Suprapubic skin (tissue), 4 donors: ENCODE results near the gene CLDN6. TPM values are rescaled to one million over a fixed set of nuclear protein-coding genes. Genes with fewer than 3 reads are reported as not detected.

ENCODE experiments used
- DNase-seq, 2 donors: peaks; one replicate each; pipeline ENCODE4 v3.0.0-alpha.2; 2019; ENCODE audit warnings: low spot score in 2 of 2
- H3K27ac ChIP-seq: fragments of 200-600 bp; sonication (generic); one replicate; pipeline ENCODE4 v1.5.1; 2019
- H3K27me3 ChIP-seq: fragments of 200-600 bp; sonication (generic); one replicate; pipeline ENCODE4 v1.5.1; 2019
- H3K36me3 ChIP-seq: fragments of 200-600 bp; sonication (generic); one replicate; pipeline ENCODE4 v1.5.1; 2019
- H3K4me1 ChIP-seq: fragments of 200-600 bp; sonication (generic); one replicate; pipeline ENCODE4 v1.5.1; 2019
- H3K4me3 ChIP-seq: fragments of 200-600 bp; sonication (generic); one replicate; pipeline ENCODE4 v1.5.1; 2019; ENCODE audit warnings: mild to moderate bottlenecking
- H3K9me3 ChIP-seq: fragments of 200-600 bp; sonication (generic); one replicate; pipeline ENCODE4 v1.5.1; 2019
- EP300 ChIP-seq: sonication (generic); formaldehyde crosslinking; IDR thresholded peaks from one replicate; pipeline ENCODE4 v1.6.1; 2017; ENCODE audit warnings: antibody characterized with exemption
- POLR2A ChIP-seq, 2 donors: fragments of 450-650 bp; IDR thresholded peaks; one replicate each; pipeline ENCODE4 v1.6.1; 2017; ENCODE audit warnings: antibody characterized with exemption in 2 of 2, mild to moderate bottlenecking in 2 of 2, moderate library complexity in 2 of 2
- POLR2AphosphoS5 ChIP-seq, 3 donors: sonication (generic); formaldehyde crosslinking; IDR thresholded peaks; one replicate each; pipeline ENCODE4 v1.6.1; 2017; ENCODE audit warnings: antibody characterized with exemption in 3 of 3
- WGBS: methylation state at CpG from one replicate; pipeline ENCODE4 v1.1.5; 2018; 5-methylcytosine and 5-hydroxymethylcytosine counted together
- total RNA-seq, 4 donors: library from RNA; depleted of rRNA; stranded (reverse); fragments of >200 nt; gene quantifications; one replicate each; pipeline ENCODE4 v1.1.0, GENCODE V29; 2016
- TF ChIP-seq, protein P1 (sequence below), 2 donors: fragments of 200-600 bp in 1 of 2; fragments of 450-650 bp in 1 of 2; sonication (generic) in 1 of 2; IDR thresholded peaks; one replicate each; pipeline ENCODE4 v1.5.1; 2016 to 2019; ENCODE audit warnings: antibody characterized with exemption in 2 of 2, mild to moderate bottlenecking in 1 of 2, moderate library complexity in 1 of 2

Gene CLDN6
- total RNA-seq, 4 donors from 2014 or later: not detected

DNA sequence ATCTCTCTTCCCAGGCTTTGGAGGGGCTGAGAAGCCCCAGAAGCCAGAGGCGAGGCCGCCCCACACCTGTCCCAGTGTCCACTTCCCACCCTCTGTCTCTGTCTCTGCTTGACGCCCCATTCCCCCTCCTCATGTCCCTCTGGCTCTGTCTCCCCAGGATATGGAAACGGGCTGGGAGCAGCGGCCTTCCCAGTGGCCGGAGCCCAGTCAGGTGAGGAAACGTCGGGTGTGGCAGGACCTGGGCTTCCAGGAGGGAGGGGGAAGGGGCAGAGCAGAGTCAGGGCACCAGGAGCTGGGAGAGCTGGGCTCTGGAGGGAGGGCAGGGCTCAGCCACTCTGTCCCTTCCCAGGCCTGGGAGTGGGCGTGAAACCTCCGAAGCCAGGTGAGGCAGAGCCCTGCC, 27.1 kb downstream of the CLDN6 start:
- TF ChIP-seq, protein P1, sequence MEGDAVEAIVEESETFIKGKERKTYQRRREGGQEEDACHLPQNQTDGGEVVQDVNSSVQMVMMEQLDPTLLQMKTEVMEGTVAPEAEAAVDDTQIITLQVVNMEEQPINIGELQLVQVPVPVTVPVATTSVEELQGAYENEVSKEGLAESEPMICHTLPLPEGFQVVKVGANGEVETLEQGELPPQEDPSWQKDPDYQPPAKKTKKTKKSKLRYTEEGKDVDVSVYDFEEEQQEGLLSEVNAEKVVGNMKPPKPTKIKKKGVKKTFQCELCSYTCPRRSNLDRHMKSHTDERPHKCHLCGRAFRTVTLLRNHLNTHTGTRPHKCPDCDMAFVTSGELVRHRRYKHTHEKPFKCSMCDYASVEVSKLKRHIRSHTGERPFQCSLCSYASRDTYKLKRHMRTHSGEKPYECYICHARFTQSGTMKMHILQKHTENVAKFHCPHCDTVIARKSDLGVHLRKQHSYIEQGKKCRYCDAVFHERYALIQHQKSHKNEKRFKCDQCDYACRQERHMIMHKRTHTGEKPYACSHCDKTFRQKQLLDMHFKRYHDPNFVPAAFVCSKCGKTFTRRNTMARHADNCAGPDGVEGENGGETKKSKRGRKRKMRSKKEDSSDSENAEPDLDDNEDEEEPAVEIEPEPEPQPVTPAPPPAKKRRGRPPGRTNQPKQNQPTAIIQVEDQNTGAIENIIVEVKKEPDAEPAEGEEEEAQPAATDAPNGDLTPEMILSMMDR (IDR thresholded peaks at IDR 0.05): no peak
- no peak for TF ChIP-seq POLR2A (IDR thresholded peaks at IDR 0.05)
- no peak for TF ChIP-seq EP300
- TF ChIP-seq POLR2AphosphoS5 (IDR thresholded peaks at IDR 0.05): no peak
- 42% methylated on average over 10 of the region's 10 CpGs for WGBS
- no peaks in the 10 kb centered on the region for H3K9me3 ChIP-seq
- H3K4me3 ChIP-seq: no peak overlapping the region
- no peaks in the 10 kb centered on the region for H3K36me3 ChIP-seq
- H3K27me3 ChIP-seq: peaks cover 37% of the 10 kb centered on the region
- no peak overlapping the region for H3K27ac ChIP-seq
- DNase-seq: no peak
- peaks cover 50% of the 10 kb centered on the region for H3K4me1 ChIP-seq

DNA sequence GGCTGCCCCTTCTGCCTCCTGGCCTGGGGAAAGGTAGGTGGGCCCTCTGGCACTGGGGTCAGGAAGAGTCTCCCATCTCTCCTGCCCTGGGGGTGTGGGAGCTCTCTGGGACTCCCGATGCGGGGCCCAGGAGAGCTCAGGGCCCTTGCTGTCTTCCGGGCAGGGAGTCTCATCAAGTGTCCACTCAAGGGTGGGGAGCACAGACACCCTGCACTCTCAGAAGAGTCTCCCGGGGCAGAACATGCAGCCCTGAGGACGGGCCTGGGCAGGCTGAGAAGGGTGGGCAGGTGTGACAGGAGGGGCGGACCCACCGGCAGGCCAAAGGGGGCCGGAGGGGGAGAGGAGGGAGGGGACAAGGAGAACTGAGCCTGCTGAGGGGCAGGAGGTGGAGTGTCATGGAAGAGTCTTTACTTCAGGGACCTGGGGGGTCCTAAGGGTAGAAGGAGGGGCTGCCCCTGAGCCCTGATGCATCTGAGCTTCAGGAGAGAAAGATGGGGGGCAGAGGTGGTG, 29.3 kb downstream of the CLDN6 start:
- 53% methylated on average over 4 of the region's 8 CpGs for WGBS
- H3K4me3 ChIP-seq: no peak overlapping the region
- peaks cover 34% of the 10 kb centered on the region for H3K27me3 ChIP-seq
- no peak overlapping the region for H3K27ac ChIP-seq
- DNase-seq: no peak
- H3K9me3 ChIP-seq: no peaks in the 10 kb centered on the region
- H3K36me3 ChIP-seq: no peaks in the 10 kb centered on the region
- TF ChIP-seq POLR2AphosphoS5 (IDR thresholded peaks at IDR 0.05): no peak
- no peak for TF ChIP-seq EP300
- TF ChIP-seq, protein P1 (IDR thresholded peaks at IDR 0.05): no peak
- TF ChIP-seq POLR2A (IDR thresholded peaks at IDR 0.05): no peak
- H3K4me1 ChIP-seq: peaks cover 47% of the 10 kb centered on the region

GRCh38 chr16:2987833-2988232, 30.1 kb downstream of the CLDN6 start:
- Histone ChIP-seq H3K36me3 (no peaks in the 10 kb centered on the region), H3K27me3 (peaks cover 34% of the 10 kb centered on the region), H3K4me3 (no peak overlapping the region), H3K4me1 (peaks cover 47% of the 10 kb centered on the region), H3K9me3 (no peaks in the 10 kb centered on the region), H3K27ac (no peak overlapping the region)
- DNase-seq: no peak
- TF ChIP-seq POLR2AphosphoS5 (IDR thresholded peaks at IDR 0.05) (no peak), EP300 (no peak), POLR2A (IDR thresholded peaks at IDR 0.05) (no peak)
- TF ChIP-seq, protein P1 (IDR thresholded peaks at IDR 0.05): no peak
- 56% methylated on average over 4 of the region's 8 CpGs for WGBS

DNA sequence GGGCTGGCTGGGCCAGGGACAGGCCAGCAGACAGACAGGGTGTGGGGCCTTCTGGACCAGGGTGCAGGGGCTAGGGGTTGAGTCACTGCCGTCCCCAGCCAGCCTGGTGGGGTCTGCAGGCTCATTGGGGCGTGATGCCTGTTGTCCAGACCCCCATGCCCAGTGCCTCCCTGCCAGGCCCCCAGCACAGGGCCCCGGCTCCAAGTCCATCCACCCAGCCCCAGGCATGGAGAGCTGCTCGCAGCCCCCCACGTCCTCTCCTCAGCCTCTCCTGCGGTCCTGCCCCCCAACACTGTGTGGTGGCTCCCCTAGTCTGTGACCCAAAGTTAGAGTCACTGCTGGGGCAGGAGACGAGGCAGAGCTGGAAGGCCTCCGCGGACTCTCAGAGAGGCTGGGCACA, 30.7 kb downstream of the CLDN6 start:
- Histone ChIP-seq H3K4me3 (no peak overlapping the region), H3K27me3 (peaks cover 34% of the 10 kb centered on the region), H3K36me3 (no peaks in the 10 kb centered on the region), H3K4me1 (peaks cover 43% of the 10 kb centered on the region), H3K27ac (no peak overlapping the region), H3K9me3 (no peaks in the 10 kb centered on the region)
- WGBS: 95% methylated on average over 4 of the region's 9 CpGs
- TF ChIP-seq, protein P1 (IDR thresholded peaks at IDR 0.05): no peak
- TF ChIP-seq EP300 (no peak), POLR2AphosphoS5 (IDR thresholded peaks at IDR 0.05) (no peak), POLR2A (IDR thresholded peaks at IDR 0.05) (no peak)
- no peak for DNase-seq

- DNase-seq: no peak
- no peaks in the 10 kb centered on the region for H3K36me3 ChIP-seq
- WGBS: 77% methylated on average over 4 of the region's 17 CpGs
- no peaks in the 10 kb centered on the region for H3K9me3 ChIP-seq
- peaks cover 38% of the 10 kb centered on the region for H3K4me1 ChIP-seq
- no peak overlapping the region for H3K4me3 ChIP-seq
- H3K27me3 ChIP-seq: peaks cover 34% of the 10 kb centered on the region
- TF ChIP-seq POLR2AphosphoS5 (IDR thresholded peaks at IDR 0.05) (no peak), EP300 (no peak), POLR2A (IDR thresholded peaks at IDR 0.05) (no peak)
- TF ChIP-seq, protein P1 (IDR thresholded peaks at IDR 0.05): no peak
- no peak overlapping the region for H3K27ac ChIP-seq
Measured at GRCh38 chr16:2986623-2987188, 31.3 kb downstream of the CLDN6 start.
